ENCODE results near the gene KCNJ11.

Gene KCNJ11

DNA sequence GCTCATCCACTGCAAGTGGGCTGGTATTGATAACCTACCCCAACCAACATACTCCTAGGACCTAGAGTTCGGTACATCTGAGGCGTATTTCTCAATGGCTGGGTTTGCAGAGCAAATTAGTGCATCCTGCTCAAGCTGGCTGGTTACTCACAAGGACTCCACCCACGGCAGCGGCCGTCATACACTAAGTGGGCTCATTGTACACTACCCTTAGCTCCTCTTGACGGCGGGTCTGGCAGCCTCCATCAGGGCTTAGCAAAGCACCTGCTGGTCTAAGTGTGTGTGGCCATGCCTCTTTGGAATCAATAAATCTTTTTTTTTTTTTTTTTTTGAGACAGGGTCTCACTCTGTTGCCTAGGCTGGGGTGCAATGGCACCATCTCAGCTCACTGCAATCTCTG lies 20.2 kb upstream of the KCNJ11 start:
- DNase-seq (ENCODE audit: insufficient read length, low spot score) (no peak), FAIRE-seq (no peak)
- TF ChIP-seq CTCF (IDR thresholded peaks at IDR 0.05; ENCODE audit: insufficient read depth, missing control alignments), result no peak

- TF ChIP-seq CTCF (IDR thresholded peaks at IDR 0.05; ENCODE audit: insufficient read depth, missing control alignments), result no peak
- FAIRE-seq (no peak), DNase-seq (ENCODE audit: insufficient read length, low spot score) (no peak)
Observed at GRCh38 chr11:17408026-17408425, 19.6 kb upstream of the KCNJ11 start.

- DNase-seq (ENCODE audit: insufficient read length, low spot score), result no peak
- no peak for TF ChIP-seq CTCF (IDR thresholded peaks at IDR 0.05; ENCODE audit: insufficient read depth, missing control alignments)
- FAIRE-seq, result no peak
Observed at GRCh38 chr11:17407575-17407974, 19.1 kb upstream of the KCNJ11 start.

DNA sequence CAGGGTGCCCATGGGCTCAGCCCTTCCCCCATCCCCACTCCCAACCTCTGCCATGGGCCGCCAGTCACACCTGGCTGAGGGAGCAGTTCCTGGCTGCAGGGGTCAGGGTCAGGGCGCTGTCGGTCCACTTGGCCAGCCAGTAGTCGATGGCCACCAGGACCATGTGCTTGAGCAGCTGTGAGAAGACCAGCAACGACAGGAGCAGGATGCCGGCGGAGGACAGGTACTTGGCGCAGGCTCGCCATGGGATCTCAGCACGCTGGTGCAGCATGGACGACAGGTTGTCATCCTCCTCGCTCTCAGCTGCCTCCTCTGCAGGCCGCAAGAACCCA lies 18.3 kb upstream of the KCNJ11 start:
- TF ChIP-seq CTCF (IDR thresholded peaks at IDR 0.05; ENCODE audit: insufficient read depth, missing control alignments), result no peak
- FAIRE-seq (no peak), DNase-seq (ENCODE audit: insufficient read length, low spot score) (no peak)

DNA sequence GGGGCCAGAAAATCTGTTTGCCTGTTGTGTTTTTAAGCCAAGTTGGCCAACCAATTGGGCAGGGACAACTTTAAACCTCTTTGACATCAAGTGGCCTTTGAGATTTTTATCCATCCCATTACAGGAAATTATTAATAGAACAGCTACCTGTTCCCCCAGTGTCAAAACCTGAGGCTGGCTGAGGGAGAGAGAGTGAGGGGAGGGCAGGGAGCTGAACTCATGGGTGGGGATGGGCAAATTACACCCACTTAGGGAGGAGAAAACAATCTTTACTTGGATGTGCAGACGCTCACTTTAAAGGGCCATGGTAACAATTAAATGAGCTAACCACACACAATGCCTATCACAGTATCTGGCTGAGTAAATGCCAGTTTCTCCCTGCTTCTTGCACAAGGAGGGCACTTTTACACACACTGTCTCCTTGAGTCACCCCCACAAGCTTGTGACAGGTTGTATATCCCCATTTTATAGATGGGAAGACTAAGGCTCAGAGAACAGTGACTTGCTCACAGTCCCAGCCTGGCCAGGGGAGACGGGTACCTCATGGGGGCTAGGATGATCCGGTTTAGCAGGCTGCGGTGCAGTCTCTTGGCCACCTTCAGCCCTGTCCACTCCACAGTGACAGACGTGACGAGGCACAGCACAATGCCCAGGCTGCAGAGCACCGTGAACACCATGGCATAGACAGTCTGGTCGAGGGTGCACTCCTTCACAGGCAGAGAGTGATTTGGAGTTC lies 17.8 kb upstream of the KCNJ11 start:
- FAIRE-seq (no peak), DNase-seq (ENCODE audit: insufficient read length, low spot score) (no peak)
- TF ChIP-seq CTCF (IDR thresholded peaks at IDR 0.05; ENCODE audit: insufficient read depth, missing control alignments), result no peak

- no peak for DNase-seq (ENCODE audit: insufficient read length, low spot score)
- no peak for FAIRE-seq
- TF ChIP-seq CTCF (IDR thresholded peaks at IDR 0.05; ENCODE audit: insufficient read depth, missing control alignments), result no peak
Observed at GRCh38 chr11:17405232-17406005, 17.0 kb upstream of the KCNJ11 start.
